SW480 (cell line): ENCODE results near the gene VIPR1.

ENCODE experiments used
- DNase-seq: peaks from one replicate; pipeline ENCODE4 v3.0.0-alpha.2; 2016; ENCODE audit warnings: low spot score

Gene VIPR1, protein sequence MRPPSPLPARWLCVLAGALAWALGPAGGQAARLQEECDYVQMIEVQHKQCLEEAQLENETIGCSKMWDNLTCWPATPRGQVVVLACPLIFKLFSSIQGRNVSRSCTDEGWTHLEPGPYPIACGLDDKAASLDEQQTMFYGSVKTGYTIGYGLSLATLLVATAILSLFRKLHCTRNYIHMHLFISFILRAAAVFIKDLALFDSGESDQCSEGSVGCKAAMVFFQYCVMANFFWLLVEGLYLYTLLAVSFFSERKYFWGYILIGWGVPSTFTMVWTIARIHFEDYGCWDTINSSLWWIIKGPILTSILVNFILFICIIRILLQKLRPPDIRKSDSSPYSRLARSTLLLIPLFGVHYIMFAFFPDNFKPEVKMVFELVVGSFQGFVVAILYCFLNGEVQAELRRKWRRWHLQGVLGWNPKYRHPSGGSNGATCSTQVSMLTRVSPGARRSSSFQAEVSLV

DNA sequence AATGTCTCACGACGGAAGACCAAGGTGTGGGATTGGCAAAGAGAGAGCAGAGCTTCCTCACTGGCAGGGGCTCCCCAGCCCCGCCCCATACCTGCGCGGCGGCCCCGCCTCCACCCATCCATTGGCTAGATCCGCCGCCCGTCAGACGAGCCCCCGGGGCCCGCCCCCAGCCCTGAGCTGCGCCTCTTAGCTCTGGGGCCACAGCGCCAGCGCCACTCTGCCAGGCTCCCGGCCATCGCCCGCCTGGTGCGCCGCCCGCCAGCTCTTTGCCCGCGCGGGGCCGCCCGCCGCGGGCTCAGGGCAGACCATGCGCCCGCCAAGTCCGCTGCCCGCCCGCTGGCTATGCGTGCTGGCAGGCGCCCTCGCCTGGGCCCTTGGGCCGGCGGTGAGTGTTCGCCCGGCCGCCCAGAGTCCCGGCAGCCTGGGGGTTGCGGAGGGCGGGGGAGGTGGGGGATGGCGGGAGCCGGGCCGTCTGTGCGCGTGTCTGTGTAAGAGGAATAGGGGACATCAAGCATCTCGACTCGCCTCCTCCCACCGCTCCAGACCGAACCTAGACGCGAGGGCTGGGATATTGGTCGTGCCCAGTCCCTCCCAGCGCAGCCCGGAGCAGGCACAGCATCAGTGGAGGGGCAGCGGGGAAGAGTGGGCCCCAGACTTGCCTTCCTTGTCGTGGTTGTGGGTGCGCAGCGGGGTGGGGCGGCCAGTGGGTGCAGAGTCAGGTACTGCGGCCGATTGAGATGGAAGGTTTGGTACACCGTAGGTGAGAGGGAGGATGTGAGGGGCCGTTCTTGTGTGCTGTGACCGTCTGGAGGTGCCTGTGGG lies at the start of gene VIPR1:
Gene VIPR1 (plus strand): TSS at position 215 of the 822 bp plus-strand sequence. CDS start 93 bp downstream, at position 308.
- DNase-seq = peak; percentile 88

DNA sequence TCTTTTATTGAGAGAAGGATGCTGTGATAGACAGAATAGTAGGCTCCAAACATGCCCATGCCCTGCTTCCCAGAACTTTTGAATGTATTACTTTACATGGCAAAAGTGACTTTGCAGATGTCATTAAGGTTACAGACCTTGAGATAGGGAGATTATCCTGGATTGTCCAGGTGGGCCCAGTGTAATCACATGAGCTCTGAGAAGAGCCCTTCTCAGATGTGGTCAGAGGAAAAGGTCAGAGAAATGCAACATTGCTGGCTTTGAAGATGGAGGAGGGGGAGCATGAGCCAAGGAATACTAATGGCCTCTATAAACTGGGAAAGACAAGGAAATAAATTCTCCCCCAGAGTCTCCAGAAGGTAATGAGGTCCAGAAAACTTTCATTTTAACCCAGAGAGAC lies 46.2 kb upstream of the VIPR1 start:
- peak; percentile 58 for DNase-seq

DNA sequence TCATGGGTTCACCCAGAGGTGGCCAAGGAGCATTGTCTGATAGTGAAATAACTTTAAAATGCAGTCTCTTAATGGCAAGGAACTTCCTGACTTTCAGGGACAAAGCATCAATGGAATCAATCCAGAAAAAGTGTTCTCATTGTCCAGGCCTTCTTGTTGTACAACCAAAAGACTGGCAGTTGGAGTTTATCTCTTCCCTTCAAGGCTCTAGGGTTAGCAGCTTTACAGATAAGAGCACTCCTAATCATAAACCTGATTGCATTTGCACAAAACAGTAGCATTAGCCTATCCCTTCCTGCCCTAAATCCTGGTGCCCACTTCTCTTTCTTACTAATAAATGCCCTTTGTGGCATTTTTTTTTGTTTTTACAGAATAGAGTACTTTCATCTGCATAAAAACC lies 43.3 kb upstream of the VIPR1 start:
- no peak for DNase-seq

DNA sequence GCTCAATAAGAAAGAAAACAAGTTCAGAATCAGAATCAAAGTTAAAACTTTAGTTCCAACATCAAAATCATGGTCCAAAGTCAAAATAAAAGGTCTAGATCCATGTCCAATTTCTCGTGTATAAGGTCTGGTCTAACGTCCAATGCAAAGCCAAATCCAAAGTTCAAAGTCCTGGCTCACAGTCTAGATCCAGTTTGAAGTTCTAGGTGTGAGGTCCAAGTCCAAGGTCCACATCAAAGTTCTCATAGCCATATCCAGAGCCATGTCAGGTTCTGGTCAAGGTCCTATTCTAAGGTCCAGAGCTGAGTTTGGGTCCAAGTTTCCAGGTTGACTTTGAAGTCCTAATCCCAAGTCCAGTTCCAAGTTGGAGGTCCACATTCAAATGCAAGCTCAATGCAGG lies 40.7 kb upstream of the VIPR1 start:
- DNase-seq = no peak

DNA sequence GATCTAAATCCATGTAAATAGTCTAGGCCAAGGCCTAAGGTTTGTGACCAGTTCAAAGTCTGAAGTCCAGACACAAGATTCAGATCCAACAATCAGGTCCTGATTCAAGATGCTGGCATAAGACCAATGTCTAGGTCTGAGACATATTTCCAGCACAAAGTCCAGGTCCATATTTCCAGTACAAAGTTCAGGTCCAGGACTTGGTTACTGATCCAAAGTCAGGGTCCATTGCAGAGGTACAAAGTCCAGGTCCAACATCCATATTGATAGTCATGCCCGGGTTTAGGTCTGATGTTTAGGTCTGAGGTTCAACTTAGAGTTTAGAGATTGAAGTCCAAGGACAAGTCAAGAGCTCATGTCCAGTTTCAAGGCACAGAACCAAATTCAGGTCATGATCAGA lies 39.4 kb upstream of the VIPR1 start:
- no peak for DNase-seq

DNA sequence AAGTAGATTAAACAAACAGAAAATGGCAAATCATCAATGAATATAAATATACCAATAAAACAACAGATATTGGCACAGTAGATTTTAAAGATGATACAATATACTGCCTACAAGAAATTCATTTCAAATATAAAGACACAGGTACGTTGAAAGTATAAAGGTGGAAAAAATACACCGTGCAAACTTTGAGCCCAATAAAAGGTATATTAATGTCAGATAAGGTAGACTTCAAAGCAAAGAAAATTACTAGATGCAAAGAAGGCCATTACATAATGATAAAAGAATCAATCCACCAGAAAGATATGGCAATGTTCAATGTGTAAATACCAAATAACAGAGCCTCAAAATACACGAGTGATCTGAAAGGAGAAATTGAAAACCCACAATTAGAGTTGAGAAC lies 34.3 kb upstream of the VIPR1 start:
- no peak for DNase-seq

DNA sequence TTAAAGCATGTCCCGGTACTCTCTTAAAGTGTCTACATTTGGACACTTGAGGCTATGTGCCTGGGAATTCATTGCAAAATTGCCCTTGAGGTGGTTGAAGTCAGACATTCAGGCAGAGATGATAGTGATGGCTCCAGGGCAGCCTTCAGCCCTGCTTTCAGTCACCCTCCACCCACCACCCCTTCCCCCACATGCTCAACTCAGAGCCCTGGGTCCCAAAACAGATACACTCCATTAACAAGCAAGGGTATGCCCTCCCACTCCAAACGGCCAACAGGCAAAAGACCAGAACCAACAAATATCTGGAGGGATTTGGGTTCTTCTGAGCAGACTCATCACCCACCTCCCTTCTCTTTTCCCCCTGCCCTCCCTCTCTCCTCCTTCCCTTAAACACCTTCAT lies 29.9 kb upstream of the VIPR1 start:
- DNase-seq = no peak

DNA sequence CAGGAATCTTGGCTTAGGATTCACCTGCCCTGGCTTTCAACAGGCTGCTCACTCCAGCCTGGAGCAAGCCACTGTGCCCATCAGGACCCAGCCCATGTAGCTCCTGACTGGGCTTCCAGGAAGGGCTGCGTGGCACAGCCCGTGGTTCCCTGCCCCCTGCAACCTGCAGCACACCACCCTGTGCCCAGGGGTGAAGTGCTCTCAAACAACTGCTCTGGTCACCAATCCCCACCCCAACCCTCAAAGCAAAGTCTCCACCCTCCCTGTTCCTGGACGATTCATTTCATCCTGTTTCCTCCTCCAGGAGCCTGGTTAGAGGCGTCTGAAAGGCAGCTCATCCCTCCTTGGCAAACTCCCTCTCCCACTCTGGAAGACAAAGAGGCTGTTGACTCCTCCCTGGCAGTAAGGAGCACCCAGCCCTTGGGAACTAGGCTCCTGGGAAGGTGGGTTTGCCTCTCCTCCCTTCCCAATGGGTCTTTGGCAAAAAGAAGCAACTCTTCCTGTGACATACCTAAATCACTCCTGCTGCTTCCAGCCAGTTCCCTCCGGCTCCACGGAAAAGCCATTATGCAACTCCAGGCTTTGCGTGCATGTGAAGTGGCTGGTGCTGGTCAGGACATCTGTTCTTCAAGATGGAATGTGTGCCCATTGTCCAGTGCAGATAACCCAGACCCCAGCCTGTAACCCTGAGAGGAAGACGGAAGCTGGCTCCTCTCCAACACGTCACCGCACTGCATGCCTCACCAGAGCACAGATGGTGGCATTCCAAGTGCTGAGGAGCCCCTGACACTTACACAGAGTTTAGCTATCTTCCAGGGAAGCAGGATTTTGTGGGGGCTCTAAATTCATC lies 29.1 kb upstream of the VIPR1 start:
- no peak for DNase-seq

DNA sequence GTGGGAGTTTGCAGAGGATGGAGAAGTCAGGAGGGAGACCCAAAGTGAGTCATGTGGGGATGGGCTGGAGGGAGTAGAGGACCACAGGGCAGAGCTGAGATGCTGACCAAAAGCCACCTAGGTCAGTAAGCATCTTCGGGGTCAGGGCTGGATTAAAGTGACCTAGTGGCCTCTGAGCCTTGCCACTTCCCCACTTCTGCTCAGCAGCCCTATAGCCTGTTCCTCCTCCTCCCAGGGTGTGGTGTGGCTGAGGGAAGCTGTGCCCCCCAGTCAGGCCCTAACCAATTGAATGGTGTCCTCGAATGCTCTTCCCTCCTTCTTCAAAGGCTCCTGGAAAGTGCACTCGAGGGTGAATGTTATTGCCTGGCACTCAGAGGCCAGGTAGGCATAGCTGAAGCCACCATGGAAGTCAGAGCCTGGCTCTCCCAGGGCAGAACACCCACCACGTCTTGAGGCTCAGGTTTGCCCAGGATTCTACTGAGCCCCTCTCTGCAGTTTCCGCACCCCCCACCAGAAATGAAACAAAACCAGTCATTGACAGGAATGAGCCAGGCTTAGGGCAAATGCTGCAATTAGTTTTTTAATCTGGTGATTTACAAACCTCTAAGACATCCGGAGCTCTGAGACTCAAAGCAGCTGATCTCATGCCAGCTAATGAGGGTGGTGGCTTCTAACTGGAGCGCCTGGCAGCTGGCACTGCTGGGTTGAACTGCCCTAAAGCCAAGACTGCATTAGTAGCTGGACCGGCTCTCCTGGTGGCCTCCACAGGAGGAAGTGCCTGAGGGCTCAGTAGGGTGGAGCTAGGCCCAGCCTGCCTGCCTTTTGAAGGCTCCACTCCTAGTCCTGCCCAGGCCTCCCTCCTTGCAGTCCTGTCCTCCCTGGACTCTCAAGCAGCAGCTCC lies 26.0 kb upstream of the VIPR1 start:
- DNase-seq = no peak

DNA sequence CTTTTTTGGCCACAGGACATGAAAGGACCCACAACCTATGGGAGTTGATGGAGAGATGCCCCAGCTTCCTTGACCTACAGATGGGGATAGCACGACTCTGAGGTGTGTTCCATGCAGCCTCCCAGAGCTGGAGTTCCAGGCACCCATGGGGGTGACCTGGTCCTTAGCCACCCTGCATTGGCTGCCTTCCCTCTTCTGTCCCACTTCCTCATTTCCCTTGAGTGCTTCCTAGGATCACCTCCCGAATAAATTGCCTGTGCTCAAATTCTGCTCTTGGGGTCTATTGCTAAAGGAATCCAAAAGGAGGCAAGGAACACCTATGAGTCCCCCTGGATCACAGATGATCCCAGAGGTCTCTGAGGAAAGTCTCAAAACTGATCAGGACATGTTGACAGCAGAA lies 24.7 kb upstream of the VIPR1 start:
- no peak for DNase-seq

DNA sequence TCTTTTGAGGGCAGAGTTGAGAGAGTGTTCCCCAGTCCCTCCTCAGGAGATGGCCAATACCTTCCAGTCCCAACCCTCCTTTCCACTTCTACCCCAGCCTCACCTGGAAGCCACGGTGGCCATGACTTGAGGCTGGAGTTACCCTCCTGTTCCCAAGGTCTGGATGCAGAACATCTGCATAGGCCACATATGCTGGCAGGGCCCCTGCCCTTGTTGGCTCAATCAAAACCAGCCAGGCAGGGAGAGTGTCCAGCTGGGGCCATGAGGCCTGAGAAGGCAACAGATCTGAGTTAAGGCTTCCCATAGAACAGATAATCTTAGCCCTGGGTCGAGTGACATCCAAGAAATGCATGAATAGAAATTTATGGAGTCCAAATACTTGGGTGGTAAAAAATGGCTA lies 23.6 kb upstream of the VIPR1 start:
- DNase-seq = no peak

DNA sequence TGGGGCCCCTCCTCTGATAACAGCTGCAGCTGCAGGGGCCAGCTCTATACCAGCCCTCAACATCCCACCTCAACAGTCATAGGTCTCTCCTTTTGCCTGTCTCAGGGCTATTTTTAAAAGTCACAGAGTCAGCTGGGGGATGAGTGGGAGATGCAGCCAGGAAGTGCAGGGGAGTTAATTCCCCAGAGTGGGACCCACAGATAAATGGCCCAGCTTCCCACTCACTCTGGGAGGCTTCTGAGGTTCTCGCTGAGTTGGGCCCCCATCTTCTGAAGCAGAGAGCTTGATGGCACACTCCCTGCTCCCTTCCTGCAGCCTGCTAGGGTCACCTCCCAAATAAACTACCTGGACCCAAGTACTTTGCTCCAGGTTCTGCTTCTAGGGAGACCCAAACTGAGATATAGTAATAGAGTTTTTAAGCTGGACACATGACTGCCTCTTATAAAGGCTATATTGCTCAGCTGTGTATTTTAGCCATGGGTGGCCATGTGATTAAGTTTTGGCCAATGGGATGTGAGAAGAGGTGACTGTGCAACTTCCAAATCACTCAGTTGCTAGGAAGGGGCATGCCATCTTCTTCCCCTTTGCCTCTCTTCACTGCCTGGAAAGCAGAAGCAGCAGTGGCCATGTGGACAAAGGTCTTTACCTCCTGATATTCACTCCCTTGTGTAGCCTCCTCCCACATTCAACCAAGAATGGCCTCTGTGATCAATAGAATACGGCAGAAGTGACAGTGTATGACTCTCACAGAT lies 15.5 kb upstream of the VIPR1 start:
- DNase-seq = no peak

DNA sequence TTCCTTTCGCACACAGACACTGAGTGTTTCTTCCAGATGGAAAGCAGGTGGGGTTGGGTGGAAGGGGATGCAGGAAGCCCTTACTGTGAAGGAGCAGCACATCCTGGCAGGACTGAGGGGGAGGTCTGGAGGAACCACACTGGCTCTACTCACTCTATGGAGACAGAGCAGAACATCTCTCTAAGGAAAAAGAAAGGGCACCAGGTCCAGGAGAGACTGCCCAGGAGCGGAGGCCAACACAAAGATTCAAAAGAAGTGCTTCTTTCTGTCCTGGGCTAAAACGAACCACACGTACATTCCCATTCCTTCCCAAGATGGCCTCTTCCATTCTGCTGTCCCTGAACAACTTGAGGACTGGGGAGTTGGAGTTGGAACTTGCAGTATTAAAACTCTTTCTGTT lies 13.8 kb upstream of the VIPR1 start:
- no peak for DNase-seq

DNA sequence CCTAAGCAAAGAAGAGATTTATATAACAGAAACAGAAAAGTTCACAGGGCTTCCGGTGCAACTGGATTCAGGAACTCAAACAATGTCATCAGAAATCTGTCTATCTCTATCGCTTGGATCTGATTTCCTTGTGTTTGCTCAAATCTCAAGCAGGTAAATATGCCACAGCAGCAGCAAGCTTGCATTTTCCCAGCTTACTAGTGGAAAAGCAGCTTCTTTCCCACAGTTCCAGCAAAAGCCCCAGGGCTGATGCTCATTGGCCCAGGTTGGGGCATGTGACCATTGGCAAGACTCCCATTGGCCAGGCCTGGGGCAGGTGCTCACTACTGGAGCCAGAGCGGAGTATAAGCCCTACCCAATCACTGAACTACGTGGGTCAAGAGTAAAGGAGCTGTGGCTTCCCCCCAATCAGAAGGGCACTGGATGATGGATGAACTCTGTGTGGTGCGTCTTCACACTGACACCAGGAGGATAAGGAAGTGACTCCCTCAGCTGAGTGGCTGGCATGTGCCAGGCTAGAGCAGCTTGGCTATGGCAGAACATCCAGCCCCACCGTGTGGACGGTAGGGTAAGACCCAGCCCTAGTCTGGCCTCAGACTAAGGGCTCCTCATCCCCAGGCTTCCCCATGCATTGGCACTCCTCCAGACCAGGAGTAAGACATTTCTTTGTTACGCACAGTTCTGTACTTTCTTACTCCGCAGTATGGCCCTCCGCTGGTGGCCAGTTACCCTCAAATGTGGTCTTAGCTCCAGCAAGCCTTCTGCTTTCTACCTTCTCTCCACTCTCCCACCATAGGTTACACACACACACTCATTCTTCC lies 13.1 kb upstream of the VIPR1 start:
- no peak for DNase-seq

DNA sequence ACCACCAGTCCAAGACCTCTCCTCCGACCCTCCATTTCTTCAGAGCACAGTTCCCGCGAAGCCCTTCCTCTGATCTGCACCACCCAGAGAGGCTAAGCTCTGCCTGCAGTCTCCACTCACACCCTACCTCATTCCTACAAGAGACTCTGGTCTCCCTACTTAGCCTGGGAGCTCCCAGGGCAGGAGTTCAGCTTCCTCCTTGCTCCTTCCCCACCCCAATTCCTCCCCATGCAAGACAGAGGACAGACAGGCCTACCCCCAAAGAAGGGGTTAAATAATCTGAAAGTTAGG lies 12.6 kb upstream of the VIPR1 start:
- no peak for DNase-seq

DNA sequence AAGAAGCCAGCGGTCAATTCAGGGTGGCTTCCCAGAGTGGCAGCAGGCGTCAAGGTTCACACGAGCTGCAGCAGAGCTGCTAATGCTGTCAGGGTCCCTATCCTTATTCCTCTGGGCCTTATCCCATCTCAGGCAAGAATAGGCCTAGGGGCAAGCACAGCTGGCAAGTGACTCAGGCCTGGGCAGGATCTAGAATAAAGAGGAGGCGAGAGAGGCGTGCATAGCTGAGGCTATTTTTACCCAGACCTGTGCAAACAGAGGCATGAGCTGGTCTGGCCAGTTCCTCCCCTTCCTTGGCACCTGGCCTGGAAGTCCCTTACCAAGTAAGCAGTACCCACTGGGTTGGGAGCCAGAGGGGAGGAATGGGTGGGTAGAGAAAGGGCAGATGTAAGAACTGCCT lies 12.2 kb upstream of the VIPR1 start:
- DNase-seq = no peak

DNA sequence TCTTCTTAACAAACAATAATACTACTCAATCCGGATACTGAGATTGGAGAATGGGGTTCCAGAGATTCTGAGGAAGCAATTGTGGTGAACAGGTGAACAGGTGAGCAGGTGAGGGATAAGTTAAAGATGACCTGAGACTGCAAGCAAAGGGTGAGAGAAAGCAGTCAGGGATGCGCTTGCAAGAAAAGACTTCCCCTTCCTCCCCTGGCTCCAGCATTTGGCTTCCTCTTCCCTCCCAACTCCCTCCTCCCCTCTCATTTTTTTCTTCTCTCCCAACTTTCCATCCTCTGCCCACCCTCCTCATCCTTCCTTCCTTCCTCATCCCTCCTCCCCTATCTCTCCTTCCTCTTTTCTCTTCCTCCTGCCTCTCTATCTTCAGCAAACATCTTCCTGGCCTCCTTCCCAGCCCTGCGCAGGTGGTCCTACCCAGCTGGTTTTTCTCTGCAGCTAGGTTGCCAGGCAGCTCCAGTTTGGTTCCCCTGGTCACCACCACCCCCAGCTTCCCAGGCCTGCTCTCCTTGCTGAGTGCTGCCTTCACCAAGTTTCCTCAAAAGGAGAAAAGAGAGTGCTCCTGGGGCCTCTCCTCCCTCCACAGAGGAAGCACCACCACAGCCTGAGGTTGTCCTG lies 10.4 kb upstream of the VIPR1 start:
- no peak for DNase-seq

DNA sequence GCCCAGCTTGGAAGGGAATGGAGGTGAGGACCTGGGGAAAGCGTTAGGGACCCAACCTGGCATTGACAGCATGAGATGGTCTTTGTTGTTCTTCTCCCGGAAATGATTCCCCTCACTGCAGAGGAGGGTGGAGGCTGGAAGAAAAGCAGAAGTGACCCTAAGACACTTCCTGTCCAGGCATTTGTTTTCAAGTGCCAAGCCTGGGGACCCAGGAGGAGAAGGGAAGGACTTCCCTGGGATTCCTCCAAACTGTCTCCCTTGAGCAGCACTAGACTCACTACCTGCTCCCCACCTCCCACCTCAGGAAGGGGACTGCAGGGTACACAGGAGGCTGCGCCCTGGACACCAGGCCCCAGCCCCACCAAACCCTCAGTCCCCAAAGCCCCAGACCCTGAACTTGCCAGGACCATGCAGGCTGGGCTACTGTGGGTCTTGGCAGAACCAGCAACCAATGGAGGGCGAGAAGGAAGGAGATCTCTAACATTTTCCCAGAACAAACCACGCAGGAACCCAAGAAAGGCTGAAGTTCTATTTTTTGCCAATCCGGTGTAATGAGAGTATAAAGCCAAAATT lies 9.8 kb upstream of the VIPR1 start:
- no peak for DNase-seq
